Hepatocyte (in vitro differentiated cells): Measurements from ENCODE around the gene TTLL10. TPM values are rescaled to one million over a fixed set of nuclear protein-coding genes. Genes with fewer than 3 reads are reported as not detected.

Experiments used
- DNase-seq: peaks from one replicate; pipeline ENCODE4 v3.0.0-alpha.2; 2016; ENCODE audit warnings: low spot score
- H2AFZ ChIP-seq: fragments of 200-600 bp; sonication (generic); 2 replicates; pipeline ENCODE4 v1.6.0; 2016; ENCODE audit warnings: antibody characterized with exemption, mild to moderate bottlenecking
- H3K27ac ChIP-seq: fragments of 200-600 bp; sonication (generic); 2 replicates; pipeline ENCODE4 v1.5.1; 2016; ENCODE audit warnings: mild to moderate bottlenecking
- H3K27me3 ChIP-seq: fragments of 200-600 bp; sonication (generic); 2 replicates; pipeline ENCODE4 v1.6.1; 2016
- H3K36me3 ChIP-seq: fragments of 200-600 bp; sonication (generic); replicated peaks from 2 replicates; pipeline ENCODE4 v1.5.1; 2016; ENCODE audit warnings: low read depth; ENCODE audit not compliant: insufficient read depth
- H3K4me1 ChIP-seq: fragments of 200-600 bp; sonication (generic); 2 replicates; pipeline ENCODE4 v1.5.1; 2016; ENCODE audit warnings: mild to moderate bottlenecking, moderate library complexity; ENCODE audit not compliant: insufficient read depth
- H3K4me2 ChIP-seq: fragments of 200-600 bp; sonication (generic); 2 replicates; pipeline ENCODE4 v1.6.0; 2016
- H3K4me3 ChIP-seq: fragments of 200-600 bp; sonication (generic); 2 replicates; pipeline ENCODE4 v1.5.1; 2016; ENCODE audit warnings: mild to moderate bottlenecking
- H3K79me2 ChIP-seq: fragments of 200-600 bp; sonication (generic); 2 replicates; pipeline ENCODE4 v1.6.0; 2017; ENCODE audit warnings: mild to moderate bottlenecking
- H3K9me2 ChIP-seq: fragments of 200-600 bp; sonication (generic); replicated peaks from 2 replicates; pipeline ENCODE4 v1.6.0; 2017; ENCODE audit warnings: mild to moderate bottlenecking; ENCODE audit not compliant: insufficient read depth
- H3K9me3 ChIP-seq: fragments of 200-600 bp; sonication (generic); 2 replicates; pipeline ENCODE4 v1.5.1; 2016; ENCODE audit warnings: low read depth, mild to moderate bottlenecking
- H4K20me1 ChIP-seq: fragments of 200-600 bp; sonication (generic); 2 replicates; pipeline ENCODE4 v1.6.0; 2016; ENCODE audit warnings: mild to moderate bottlenecking; ENCODE audit not compliant: insufficient read depth, poor library complexity, severe bottlenecking
- EZH2 ChIP-seq: fragments of 200-600 bp; sonication (generic); IDR thresholded peaks from 2 replicates; pipeline ENCODE4 v1.6.1; 2016; ENCODE audit warnings: antibody characterized with exemption, mild to moderate bottlenecking, borderline replicate concordance
- EZH2phosphoT487 ChIP-seq: fragments of 200-600 bp; sonication (generic); IDR thresholded peaks from one replicate; pipeline ENCODE4 v1.6.1; 2018; ENCODE audit warnings: antibody characterized with exemption, mild to moderate bottlenecking, low read depth, moderate library complexity; ENCODE audit not compliant: unreplicated experiment, severe bottlenecking
- WGBS: methylation state at CpG from one replicate; pipeline ENCODE4 v1.1.6; 2016; ENCODE audit warnings: low lambda C conversion rate; ENCODE audit errors: missing lambda C conversion rate; 5-methylcytosine and 5-hydroxymethylcytosine counted together
- polyA plus RNA-seq: library from polyadenylated mRNA; unstranded; fragments of >200 nt; fragmentation: Nextera tagmentation; extraction: Ambion mirVana; gene quantifications from 2 replicates; pipeline ENCODE4 v1.2.1, GENCODE V29; 2016
- total RNA-seq: library from RNA; depleted of rRNA; stranded (reverse); fragments of >200 nt; gene quantifications from 2 replicates; pipeline ENCODE4 v1.2.3, GENCODE V29; 2014
- TF ChIP-seq, protein P1 (sequence below): fragments of 200-600 bp; sonication (generic); IDR thresholded peaks from 2 replicates; pipeline ENCODE4 v1.5.1; 2016; ENCODE audit warnings: antibody characterized with exemption, mild to moderate bottlenecking; ENCODE audit not compliant: poor library complexity

The TTLL10 gene
- total and polyA plus RNA-seq, 2 experiments from 2014 or later = 0.69 TPM; not detected in 1

- H3K36me3 ChIP-seq = no peaks in the 10 kb centered on the region
- H3K9me3 ChIP-seq = no peaks in the 10 kb centered on the region
- TF ChIP-seq EZH2phosphoT487 (no peak), EZH2 (no peak)
- TF ChIP-seq, protein P1, sequence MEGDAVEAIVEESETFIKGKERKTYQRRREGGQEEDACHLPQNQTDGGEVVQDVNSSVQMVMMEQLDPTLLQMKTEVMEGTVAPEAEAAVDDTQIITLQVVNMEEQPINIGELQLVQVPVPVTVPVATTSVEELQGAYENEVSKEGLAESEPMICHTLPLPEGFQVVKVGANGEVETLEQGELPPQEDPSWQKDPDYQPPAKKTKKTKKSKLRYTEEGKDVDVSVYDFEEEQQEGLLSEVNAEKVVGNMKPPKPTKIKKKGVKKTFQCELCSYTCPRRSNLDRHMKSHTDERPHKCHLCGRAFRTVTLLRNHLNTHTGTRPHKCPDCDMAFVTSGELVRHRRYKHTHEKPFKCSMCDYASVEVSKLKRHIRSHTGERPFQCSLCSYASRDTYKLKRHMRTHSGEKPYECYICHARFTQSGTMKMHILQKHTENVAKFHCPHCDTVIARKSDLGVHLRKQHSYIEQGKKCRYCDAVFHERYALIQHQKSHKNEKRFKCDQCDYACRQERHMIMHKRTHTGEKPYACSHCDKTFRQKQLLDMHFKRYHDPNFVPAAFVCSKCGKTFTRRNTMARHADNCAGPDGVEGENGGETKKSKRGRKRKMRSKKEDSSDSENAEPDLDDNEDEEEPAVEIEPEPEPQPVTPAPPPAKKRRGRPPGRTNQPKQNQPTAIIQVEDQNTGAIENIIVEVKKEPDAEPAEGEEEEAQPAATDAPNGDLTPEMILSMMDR = no peak
- no peak overlapping the region for H2AFZ ChIP-seq
- no peak for DNase-seq
- peak overlapping the region; percentile 24 for H3K4me2 ChIP-seq
- 56% methylated on average over 29 of the region's 34 CpGs for WGBS
- H4K20me1 ChIP-seq = no peaks in the 10 kb centered on the region
- peaks cover 31% of the 10 kb centered on the region for H3K4me1 ChIP-seq
- no peaks in the 10 kb centered on the region for H3K27me3 ChIP-seq
- H3K79me2 ChIP-seq = peaks cover 20% of the 10 kb centered on the region
- H3K27ac ChIP-seq = peak overlapping the region; percentile 9
- no peak overlapping the region for H3K4me3 ChIP-seq
- no peaks in the 10 kb centered on the region for H3K9me2 ChIP-seq
Measured at GRCh38 chr1:1236945-1237873, 63.5 kb downstream of the TTLL10 start.

GRCh38 chr1:1237874-1238701 lies 64.4 kb downstream of the TTLL10 start:
- H2AFZ ChIP-seq = no peak overlapping the region

DNA sequence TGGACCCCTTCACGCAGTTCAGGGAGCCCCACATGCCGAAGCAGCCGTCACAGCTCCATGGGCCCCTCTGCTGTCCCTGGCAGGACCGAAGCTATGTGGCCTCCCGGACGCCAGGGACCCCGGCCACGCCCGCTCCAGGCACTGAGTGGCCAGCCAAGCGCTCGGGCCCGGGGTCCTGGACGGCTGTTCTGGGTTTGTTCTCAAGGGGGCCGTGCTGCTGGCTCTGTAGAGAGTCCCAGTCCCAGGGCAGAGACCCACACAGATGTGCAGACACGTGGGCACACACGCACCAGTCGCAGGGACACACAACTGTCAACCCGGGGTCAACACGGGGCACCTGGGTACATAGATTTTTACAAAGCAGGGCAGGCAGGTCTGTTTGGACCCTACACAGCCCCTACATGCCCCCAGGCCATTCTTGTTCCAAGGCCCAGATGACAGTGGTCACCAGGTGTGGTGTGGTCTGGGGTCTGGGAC lies 65.1 kb downstream of the TTLL10 start:
- WGBS = 86% methylated on average over 19 of the region's 19 CpGs
- Histone ChIP-seq H3K79me2 (peaks cover 9% of the 10 kb centered on the region), H3K9me2 (no peaks in the 10 kb centered on the region), H3K27ac (no peak overlapping the region), H3K27me3 (no peaks in the 10 kb centered on the region), H3K36me3 (no peaks in the 10 kb centered on the region), H3K4me1 (peaks cover 25% of the 10 kb centered on the region), H4K20me1 (no peaks in the 10 kb centered on the region), H2AFZ (no peak overlapping the region), H3K4me2 (no peak overlapping the region), H3K9me3 (no peaks in the 10 kb centered on the region), H3K4me3 (no peak overlapping the region)
- no peak for TF ChIP-seq EZH2phosphoT487
- TF ChIP-seq, protein P1 = no peak
- no peak for TF ChIP-seq EZH2
- DNase-seq = no peak

More at GRCh38 chr1:1237874-1238701, 64.4 kb downstream of the TTLL10 start:
- TF ChIP-seq EZH2 (no peak), EZH2phosphoT487 (no peak)
- TF ChIP-seq, protein P1 = no peak
- peaks cover 25% of the 10 kb centered on the region for H3K4me1 ChIP-seq
- H3K9me3 ChIP-seq = no peaks in the 10 kb centered on the region
- no peaks in the 10 kb centered on the region for H4K20me1 ChIP-seq
- H3K4me3 ChIP-seq = no peak overlapping the region
- DNase-seq = no peak
- H3K27me3 ChIP-seq = no peaks in the 10 kb centered on the region
- H3K9me2 ChIP-seq = no peaks in the 10 kb centered on the region
- 75% methylated on average over 33 of the region's 48 CpGs for WGBS
- H3K36me3 ChIP-seq = no peaks in the 10 kb centered on the region
- H3K4me2 ChIP-seq = peak overlapping the region; percentile 24
- H3K27ac ChIP-seq = peak overlapping the region; percentile 9
- peaks cover 16% of the 10 kb centered on the region for H3K79me2 ChIP-seq
